GM18502 (cell line): ENCODE data around the gene IRAK2.
A peak's percentile ranks its signal among the peaks of the same experiment; 100 is the strongest.

ENCODE experiments used
- ATAC-seq: cut with Tn5 transposase; IDR thresholded peaks from one replicate; pipeline ENCODE4 v1.9.1; 2021; ENCODE audit warnings: mild to moderate bottlenecking; ENCODE audit not compliant: unreplicated experiment, poor library complexity

IRAK2 gene

GRCh38 chr3:10215578-10216368 is 51.1 kb downstream of the IRAK2 start:
- ATAC-seq: no peak

- no peak for ATAC-seq
These were observed 52.6 kb downstream of the IRAK2 start for GRCh38 chr3:10217359-10217758.

- no peak for ATAC-seq
These were observed 55.0 kb downstream of the IRAK2 start for GRCh38 chr3:10219737-10220136.

- ATAC-seq: peak; percentile 68
These were observed 59.2 kb downstream of the IRAK2 start for GRCh38 chr3:10223676-10224639.

GRCh38 chr3:10224794-10225665 is 60.3 kb downstream of the IRAK2 start:
- ATAC-seq: peak; percentile 39

- ATAC-seq: no peak
These were observed 61.6 kb downstream of the IRAK2 start for GRCh38 chr3:10226293-10226692.

- no peak for ATAC-seq
These were observed 63.7 kb downstream of the IRAK2 start for GRCh38 chr3:10228248-10228950.

GRCh38 chr3:10229576-10229975 is 64.9 kb downstream of the IRAK2 start:
- ATAC-seq: no peak

- ATAC-seq: no peak
These were observed 67.4 kb downstream of the IRAK2 start for GRCh38 chr3:10232137-10232536.

GRCh38 chr3:10233988-10234387 is 69.3 kb downstream of the IRAK2 start:
- ATAC-seq: no peak

- no peak for ATAC-seq
These were observed 70.0 kb downstream of the IRAK2 start for GRCh38 chr3:10234526-10235230.

GRCh38 chr3:10235551-10235950 is 70.8 kb downstream of the IRAK2 start:
- no peak for ATAC-seq

GRCh38 chr3:10238345-10239183 is 73.8 kb downstream of the IRAK2 start:
- no peak for ATAC-seq

GRCh38 chr3:10240799-10241198 is 76.1 kb downstream of the IRAK2 start:
- no peak for ATAC-seq

GRCh38 chr3:10242182-10243065 is 77.7 kb downstream of the IRAK2 start:
- no peak for ATAC-seq

- no peak for ATAC-seq
These were observed 79.3 kb downstream of the IRAK2 start for GRCh38 chr3:10244009-10244408.

GRCh38 chr3:10245081-10245712 is 80.5 kb downstream of the IRAK2 start:
- ATAC-seq: no peak
